Heart left ventricle (tissue), 16 donors: ENCODE results near the gene TKFC. TPM values are rescaled to one million over a fixed set of nuclear protein-coding genes. Genes with fewer than 3 reads are reported as not detected.

ENCODE experiments used
- ATAC-seq, 4 donors: fragments of 200-7000 bp; cut with Tn5 transposase; one replicate each; pipeline ENCODE4 v1.9.1; 2020 to 2022; ENCODE audit warnings: moderate library complexity in 4 of 4, mild to moderate bottlenecking in 3 of 4, moderate number of reproducible peaks in 1 of 4
- DNase-seq, 5 donors: peaks; one replicate each; pipeline ENCODE4 v3.0.0-alpha.2; 2020
- H3K27ac ChIP-seq, 12 donors: fragments of 200-600 bp; sonication (generic) in 4 of 12; one replicate each; pipeline versions ENCODE4 v1.5.0 to v1.8.0; 2016 to 2022; ENCODE audit warnings: mild to moderate bottlenecking in 2 of 12
- H3K27me3 ChIP-seq, 9 donors: fragments of 200-600 bp; sonication (generic) in 2 of 9; one replicate each; pipeline versions ENCODE4 v1.5.1 to v1.8.0; 2016 to 2022; ENCODE audit warnings: mild to moderate bottlenecking in 3 of 9
- H3K36me3 ChIP-seq, 9 donors: fragments of 200-600 bp; sonication (generic) in 2 of 9; one replicate each; pipeline versions ENCODE4 v1.5.0 to v1.8.0; 2018 to 2022; ENCODE audit warnings: mild to moderate bottlenecking in 2 of 9
- H3K4me1 ChIP-seq, 12 donors: fragments of 200-600 bp; sonication (generic) in 4 of 12; one replicate each; pipeline versions ENCODE4 v1.5.0 to v1.8.0; 2016 to 2022; ENCODE audit warnings: mild to moderate bottlenecking in 3 of 12
- H3K4me3 ChIP-seq, 12 donors: fragments of 200-600 bp; sonication (generic) in 4 of 12; one replicate each; pipeline versions ENCODE4 v1.5.0 to v1.8.0; 2017 to 2022; ENCODE audit warnings: mild to moderate bottlenecking in 9 of 12, moderate library complexity in 4 of 12
- H3K9me3 ChIP-seq, 12 donors: fragments of 200-600 bp; sonication (generic) in 4 of 12; one replicate each; pipeline versions ENCODE4 v1.5.0 to v1.8.0; 2016 to 2022; ENCODE audit warnings: mild to moderate bottlenecking in 1 of 12
- CTCF ChIP-seq, 12 donors: fragments of 200-600 bp; sonication (generic) in 4 of 12; IDR thresholded peaks; one replicate each; pipeline versions ENCODE4 v1.5.0 to v1.8.0; 2018 to 2022; ENCODE audit warnings: antibody characterized with exemption in 12 of 12, mild to moderate bottlenecking in 5 of 12
- POLR2A ChIP-seq, 2 donors: fragments of 450-650 bp; IDR thresholded peaks; one replicate each; pipeline ENCODE4 v1.6.1; 2017; ENCODE audit warnings: antibody characterized with exemption in 2 of 2, mild to moderate bottlenecking in 2 of 2, moderate library complexity in 2 of 2
- WGBS, 4 donors: extraction: QIAGEN DNeasy Blood & Tissue Kit in 2 of 4; methylation state at CpG; one replicate each; pipeline versions ENCODE4 v1.1.5 to v1.1.7; 2013 to 2018; 5-methylcytosine and 5-hydroxymethylcytosine counted together
- intact Hi-C, 10 donors: fragments of 100-400 bp; cut with DNase I; formaldehyde crosslinking; loops; one replicate each; pipeline versions ENCODE4 v1.11.1 to v1.14.2; 2022
- polyA plus RNA-seq, 2 donors: library from polyadenylated mRNA; stranded (reverse); fragments of 200-250 nt; gene quantifications; one replicate each; pipeline ENCODE4 v1.2.3, GENCODE V29; 2013
- total RNA-seq, 9 donors: library from RNA; depleted of rRNA in 2 of 9; stranded (reverse); fragments of >200 nt in 2 of 9; fragmentation: NEBNext Ultra II Directional in 3 of 9; extraction: Animal tissue kit (Norgen Biotek cat#: 25700) in 3 of 9; gene quantifications; one replicate each; pipeline versions ENCODE4 v1.1.0 to v1.2.4, GENCODE V29; 2016 to 2023
- donor health status: ischemic (EF 13 %, LVEDD 7.1; RV severe dilation, severe dysfunction).
- donor health status: healthy with polysubstance abuse.
- donor health status: DM: no; HTN: yes; CAD: no.
- donor health status: DM: no; HTN: no; CAD: no.
- donor health status: ischemic (EF 25% LVEDD 6.9; RV normal size, moderate dysfunction).
- donor health status: ischemic (EF 25% LVEDD 5.7; RV mildly dilated, moderate dysfunction).
- donor health status: healthy.
- donor health status: DM: yes; HTN: yes; CAD: no.
- donor health status: ischemic (EF 35%, LVEDD 5.7; RV mildly dilated, moderate dysfunction).
- donor health status: nonischemic (EF 11% LVEDD 7.7; RV severe dilation, severe dysfunction).
- donor health status: DM: yes; HTN: yes; CAD: no.
- donor health status: PGD.
- donor health status: ischemic (EF 29% LVEDD 5.4; RV normal size, mild dysfunction).
- donor health status: nonischemic (EF 23%, LVEDD 6.1; RV moderate dilation, normal function).

Gene TKFC
- total and polyA plus RNA-seq, 11 donors = 10.0 to 31.2 (median 16.2) TPM

- DNase-seq (no peak), ATAC-seq (no peak)
- Histone ChIP-seq H3K27ac (peak overlapping the region in 3 of 12 donors; percentile 0 to 37 (median 1)), H3K4me1 (peaks cover 6 to 49% (median 31%) of the 10 kb centered on the region in 12 donors), H3K36me3 (peaks cover 0 to 53% (median 50%) of the 10 kb centered on the region in 9 donors), H3K4me3 (no peak overlapping the region), H3K9me3 (no peaks in the 10 kb centered on the region), H3K27me3 (peaks cover 0 to 20% (median 0%) of the 10 kb centered on the region in 9 donors)
- 91 to 93% (median 92%) methylated on average over 4 of the region's 4 CpGs for WGBS, 4 donors
- intact Hi-C loops = no loop called here
- TF ChIP-seq CTCF (IDR thresholded peaks at IDR 0.05) (no peak), POLR2A (IDR thresholded peaks at IDR 0.05) (no peak)
Observed at GRCh38 chr11:61298663-61299244, 34.3 kb upstream of the TKFC start.

DNA sequence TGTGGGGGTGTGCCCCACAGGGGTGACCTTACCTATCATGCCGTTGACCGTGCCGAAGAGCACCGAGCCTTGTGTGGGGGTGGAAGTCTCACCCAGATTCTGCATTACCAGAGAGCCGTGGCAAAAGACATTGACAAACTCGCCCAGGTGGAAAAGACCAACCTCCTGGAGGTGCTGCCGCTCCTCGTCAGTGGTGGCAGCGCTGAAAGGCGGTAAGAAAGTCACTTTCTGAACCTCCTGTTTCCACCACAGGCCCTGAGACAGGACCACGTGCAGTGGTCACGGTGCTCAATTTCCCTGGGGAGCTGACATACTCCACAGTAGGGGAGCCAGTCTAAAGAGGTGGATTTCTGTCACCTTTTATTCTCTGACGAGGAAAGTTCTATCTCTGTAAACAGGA is 30.5 kb upstream of the TKFC start:
- H3K36me3 ChIP-seq = peaks cover 3 to 91% (median 88%) of the 10 kb centered on the region in 9 donors
- no peak overlapping the region for H3K4me3 ChIP-seq
- H3K27ac ChIP-seq = no peak overlapping the region
- no peak for DNase-seq
- ATAC-seq = no peak
- WGBS, 4 donors = 90 to 95% (median 93%) methylated on average over 10 to 13 of the region's 13 CpGs
- H3K4me1 ChIP-seq = peaks cover 0 to 16% (median 11%) of the 10 kb centered on the region in 12 donors
- H3K27me3 ChIP-seq = no peaks in the 10 kb centered on the region
- TF ChIP-seq POLR2A (IDR thresholded peaks at IDR 0.05) (no peak), CTCF (IDR thresholded peaks at IDR 0.05) (no peak)
- no peaks in the 10 kb centered on the region for H3K9me3 ChIP-seq
- intact Hi-C loops = no loop called here

GRCh38 chr11:61303725-61304124 is 29.3 kb upstream of the TKFC start:
- intact Hi-C loops = no loop called here
- peaks cover 5 to 100% (median 99%) of the 10 kb centered on the region in 9 donors for H3K36me3 ChIP-seq
- peaks cover 0 to 4% (median under 1%) of the 10 kb centered on the region in 12 donors for H3K4me1 ChIP-seq
- no peak for DNase-seq
- no peaks in the 10 kb centered on the region for H3K9me3 ChIP-seq
- H3K27me3 ChIP-seq = no peaks in the 10 kb centered on the region
- ATAC-seq = no peak
- TF ChIP-seq CTCF (IDR thresholded peaks at IDR 0.05) = no peak
- TF ChIP-seq POLR2A (IDR thresholded peaks at IDR 0.05) = no peak
- WGBS, 4 donors = 93 to 97% (median 95%) methylated on average over 9 of the region's 9 CpGs
- H3K27ac ChIP-seq = no peak overlapping the region
- H3K4me3 ChIP-seq = no peak overlapping the region

DNA sequence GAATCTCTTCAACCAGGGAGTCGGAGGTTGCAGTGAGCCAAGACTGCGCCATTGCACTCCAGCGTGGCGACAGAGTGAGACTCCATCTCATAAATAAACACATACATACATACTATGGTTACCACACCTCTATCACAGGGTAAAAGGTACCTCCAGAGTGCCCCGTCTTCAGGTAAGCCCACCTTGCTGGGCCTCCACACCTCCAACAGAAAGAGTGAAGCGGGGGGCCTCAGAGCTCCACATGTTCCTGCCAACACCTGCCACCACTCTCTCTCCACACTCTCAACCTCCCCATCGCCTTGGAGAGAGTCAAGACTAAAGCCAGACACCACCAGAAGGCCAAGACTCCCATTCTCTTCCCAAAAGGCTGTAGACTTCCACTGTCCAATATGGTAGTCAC is 27.6 kb upstream of the TKFC start:
- Histone ChIP-seq H3K4me3 (no peak overlapping the region), H3K27me3 (no peaks in the 10 kb centered on the region), H3K9me3 (no peaks in the 10 kb centered on the region), H3K36me3 (peaks cover 5 to 100% (median 100%) of the 10 kb centered on the region in 9 donors), H3K4me1 (no peaks in the 10 kb centered on the region), H3K27ac (no peak overlapping the region)
- 92 to 99% (median 96%) methylated on average over 7 of the region's 7 CpGs for WGBS, 4 donors
- ATAC-seq = no peak
- TF ChIP-seq CTCF (IDR thresholded peaks at IDR 0.05) = no peak
- no peak for TF ChIP-seq POLR2A (IDR thresholded peaks at IDR 0.05)
- DNase-seq = no peak
- intact Hi-C loops = no loop called here
